ENCODE data around the gene DISP3. TPM values are rescaled to one million over a fixed set of nuclear protein-coding genes. Genes with fewer than 3 reads are reported as not detected.

Gene DISP3
- total and polyA plus RNA-seq, 2 of the 4 experiments (the other 2 are of a cell fraction), result 0.05 TPM; not detected in 1

- intact Hi-C loops (cut with micrococcal nuclease), result no loop called here
- TF ChIP-seq CEBPB (IDR thresholded peaks at IDR 0.05; ENCODE audit: low read depth, low read length) (no peak), CTCF (conservative IDR thresholded peaks at IDR 0.05; ENCODE audit: low read depth, low read length) (no peak), CHD1 (IDR thresholded peaks at IDR 0.05; ENCODE audit: low read depth, low read length) (no peak), MAFK (IDR thresholded peaks at IDR 0.05; ENCODE audit: low read depth, low read length) (no peak), POLR2A (IDR thresholded peaks at IDR 0.05; ENCODE audit: low read depth, low read length) (no peak), MAZ (IDR thresholded peaks at IDR 0.05; ENCODE audit: borderline replicate concordance, low read depth, low read length) (no peak), ELK1 (IDR thresholded peaks at IDR 0.05; ENCODE audit: borderline replicate concordance, low read depth, low read length) (no peak)
- Histone ChIP-seq H2AFZ (replicated peaks; ENCODE audit: low read length, poor library complexity) (no peak overlapping the region), H4K8ac (ENCODE audit: low read depth in 2 of 2, low read length in 2 of 2) (no peak overlapping the region), H2AK5ac (ENCODE audit: low read depth, low read length) (no peak overlapping the region), H2BK5ac (ENCODE audit: low read depth, low read length, poor library complexity, severe bottlenecking) (no peak overlapping the region), H3K4ac (ENCODE audit: low read depth, low read length) (no peak overlapping the region), H3K27ac (ENCODE audit: insufficient read depth, low read length) (no peak overlapping the region), H3K36me3 (ENCODE audit: control insufficient read depth, insufficient read depth, low read length) (no peaks in the 10 kb centered on the region), H3K56ac (ENCODE audit: extremely low read depth, insufficient read depth, low read length) (no peak overlapping the region), H2BK120ac (ENCODE audit: low read depth, low read length) (no peak overlapping the region), H4K20me1 (ENCODE audit: insufficient read depth, low read length) (no peaks in the 10 kb centered on the region), H3K23ac (ENCODE audit: low read depth, low read length) (no peak overlapping the region), H3K4me1 (ENCODE audit: control insufficient read depth, insufficient read depth, low read length) (no peaks in the 10 kb centered on the region), H3K27me3 (ENCODE audit: control insufficient read depth, insufficient read depth, low read length) (peaks cover 8% of the 10 kb centered on the region), H3K4me3 (ENCODE audit: insufficient read depth, low read depth, low read length) (no peak overlapping the region), H3K9me1 (ENCODE audit: insufficient read depth, low read length) (no peaks in the 10 kb centered on the region), H3K4me2 (ENCODE audit: low read depth, low read length) (no peak overlapping the region), H2BK15ac (ENCODE audit: low read depth, low read length) (no peak overlapping the region), H4K5ac (ENCODE audit: low read depth, low read length) (no peak overlapping the region), H3K9ac (ENCODE audit: low read depth, low read length) (no peak overlapping the region), H3K14ac (replicated peaks; ENCODE audit: low read depth, low read length) (no peak overlapping the region), H2BK20ac (ENCODE audit: low read depth, low read length) (no peak overlapping the region), H3K18ac (ENCODE audit: low read depth, low read length) (no peak overlapping the region), H3K79me1 (ENCODE audit: low read depth in 1 of 2, low read length in 2 of 2) (no peaks in the 10 kb centered on the region), H3K9me3 (ENCODE audit: control insufficient read depth, insufficient read depth, low read length) (no peaks in the 10 kb centered on the region), H2AK9ac (replicated peaks; ENCODE audit: low read depth, low read length, poor library complexity) (no peak overlapping the region), H4K91ac (ENCODE audit: insufficient read depth, low read depth, low read length) (no peak overlapping the region)
- no TSS peak for BruUV-seq (replicated peaks)
- DNase-seq, result no peak
- in situ Hi-C loops (cut with MboI; ENCODE audit: low sequenced_read_pairs), result no loop called here
- ChIA-PET CTCF (no interaction called here), POLR2A (ENCODE audit: unreplicated experiment) (no interaction called here)
- 0% methylated on average over 1 of the region's 6 CpGs; no CpG with 5 or more reads in 1 of the 2 experiments for WGBS, 2 experiments (ENCODE audit: extremely low coverage in 2 of 2, insufficient read length in 1 of 2)
- ATAC-seq (ENCODE audit: low read depth), result no peak
- dilution Hi-C loops (cut with HindIII; ENCODE audit: low sequenced_read_pairs, unreplicated experiment), result no loop called here
Observed at GRCh38 chr1:11485191-11485590, 6.2 kb downstream of the DISP3 start.

Data from IMR-90 (cell line).